ENCODE results near the gene OR6B1. TPM values are rescaled to one million over a fixed set of nuclear protein-coding genes. Genes with fewer than 3 reads are reported as not detected.
"Not testable (repeated sequence)": the region's sequence is repeated elsewhere in the genome, so short reads cannot be mapped to it uniquely, and the experiment has no call there.

The OR6B1 gene
- total RNA-seq, 4 donors from 2014 or later = not detected

- DNase-seq = no peak
- Histone ChIP-seq H3K27me3 (no peaks in the 10 kb centered on the region), H3K27ac (no peak overlapping the region), H3K9me3 (no peaks in the 10 kb centered on the region), H3K36me3 (no peaks in the 10 kb centered on the region), H3K4me3 (no peak overlapping the region), H3K4me1 (no peaks in the 10 kb centered on the region)
- TF ChIP-seq CTCF (IDR thresholded peaks at IDR 0.05) (no peak), POLR2A (IDR thresholded peaks at IDR 0.05) (no peak)
These were observed 37.4 kb downstream of the OR6B1 start for GRCh38 chr7:144037414-144038035.

DNA sequence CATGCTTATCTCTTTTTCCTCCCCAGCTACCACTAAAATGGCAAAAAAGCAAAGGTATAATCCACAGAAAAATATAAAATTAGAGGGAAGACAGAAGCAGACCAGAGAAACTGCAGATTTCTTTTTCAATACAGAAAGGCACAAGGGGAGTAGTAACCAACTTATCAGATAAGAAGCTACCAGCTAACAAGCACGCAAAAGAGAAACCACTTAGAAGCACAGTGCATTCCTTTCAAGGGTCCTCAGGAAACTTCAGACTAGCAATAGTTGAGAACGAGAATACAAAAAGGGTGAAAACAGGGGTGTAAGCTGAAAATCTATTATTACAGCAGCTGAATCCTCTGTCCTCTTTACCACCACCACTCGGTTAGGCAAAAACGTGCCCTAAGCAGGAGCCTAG lies 38.8 kb downstream of the OR6B1 start:
- Histone ChIP-seq H3K9me3 (no peaks in the 10 kb centered on the region), H3K27me3 (no peaks in the 10 kb centered on the region), H3K36me3 (no peaks in the 10 kb centered on the region)

GRCh38 chr7:144048648-144049047 lies 48.5 kb downstream of the OR6B1 start, which contains the start of gene OR2A5:
Gene OR2A5, plus strand, starts transcription at chr7:144048948. Its CDS starts 1,454 bp downstream, at chr7:144050402.
- Histone ChIP-seq H3K9me3 (no peaks in the 10 kb centered on the region), H3K36me3 (no peaks in the 10 kb centered on the region), H3K4me1 (no peaks in the 10 kb centered on the region), H3K4me3 (no peak within 1 kb of the TSS), H3K27me3 (no peaks in the 10 kb centered on the region), H3K27ac (no peak within 1 kb of the TSS)
- TF ChIP-seq CTCF (IDR thresholded peaks at IDR 0.05) = no peak
- no peak for TF ChIP-seq POLR2A (IDR thresholded peaks at IDR 0.05)
- no peak for DNase-seq

More for the DNA sequence above, 38.8 kb downstream of the OR6B1 start:
- Histone ChIP-seq H3K4me1 (no peaks in the 10 kb centered on the region), H3K4me3 (no peak overlapping the region), H3K27ac (no peak overlapping the region)
- TF ChIP-seq POLR2A (IDR thresholded peaks at IDR 0.05) (no peak), CTCF (IDR thresholded peaks at IDR 0.05) (no peak)
- no peak for DNase-seq

GRCh38 chr7:144049491-144049890 lies 49.4 kb downstream of the OR6B1 start:
- Histone ChIP-seq H3K4me3 (no peak overlapping the region), H3K4me1 (no peaks in the 10 kb centered on the region), H3K9me3 (no peaks in the 10 kb centered on the region), H3K27me3 (no peaks in the 10 kb centered on the region), H3K27ac (no peak overlapping the region), H3K36me3 (no peaks in the 10 kb centered on the region)
- DNase-seq = no peak
- no peak for TF ChIP-seq CTCF (IDR thresholded peaks at IDR 0.05)
- no peak for TF ChIP-seq POLR2A (IDR thresholded peaks at IDR 0.05)

GRCh38 chr7:144050093-144050492 lies 50.0 kb downstream of the OR6B1 start:
- no peak for DNase-seq

DNA sequence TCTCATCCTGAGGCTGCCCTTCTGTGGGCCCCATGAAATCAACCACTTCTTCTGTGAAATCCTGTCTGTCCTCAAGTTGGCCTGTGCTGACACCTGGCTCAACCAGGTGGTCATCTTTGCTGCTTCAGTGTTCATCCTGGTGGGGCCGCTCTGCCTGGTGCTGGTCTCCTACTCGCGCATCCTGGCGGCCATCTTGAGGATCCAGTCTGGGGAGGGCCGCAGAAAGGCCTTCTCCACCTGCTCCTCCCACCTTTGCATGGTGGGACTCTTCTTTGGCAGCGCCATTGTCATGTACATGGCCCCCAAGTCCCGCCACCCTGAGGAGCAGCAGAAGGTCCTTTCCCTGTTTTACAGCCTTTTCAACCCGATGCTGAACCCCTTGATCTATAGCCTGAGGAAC lies 50.8 kb downstream of the OR6B1 start:
- H3K27ac ChIP-seq, H3K4me1 ChIP-seq, H3K36me3 ChIP-seq, H3K4me3 ChIP-seq, H3K9me3 ChIP-seq, DNase-seq, H3K27me3 ChIP-seq: not testable (repeated sequence)

More at GRCh38 chr7:144050093-144050492, 50.0 kb downstream of the OR6B1 start:
- Histone ChIP-seq H3K36me3 (no peaks in the 10 kb centered on the region), H3K4me1 (no peaks in the 10 kb centered on the region), H3K27me3 (no peaks in the 10 kb centered on the region), H3K9me3 (no peaks in the 10 kb centered on the region), H3K4me3 (no peak overlapping the region), H3K27ac (no peak overlapping the region)
- no peak for TF ChIP-seq CTCF (IDR thresholded peaks at IDR 0.05)
- no peak for TF ChIP-seq POLR2A (IDR thresholded peaks at IDR 0.05)

Data from Peyer's patch (tissue), 4 donors.